Measurements from ENCODE around the gene CMTM8.

The CMTM8 gene

GRCh38 chr3:32413845-32414521 is 175.5 kb downstream of the CMTM8 start:
- in situ Hi-C loops (cut with HindIII; ENCODE audit: low pct_ligation_motif_present, low pct_unique_long_range_greater_than_20kb, low sequenced_read_pairs): no loop called here
- DNase-seq: no peak

- in situ Hi-C loops (cut with HindIII; ENCODE audit: low pct_ligation_motif_present, low pct_unique_long_range_greater_than_20kb, low sequenced_read_pairs): no loop called here
- DNase-seq: no peak
Observed at GRCh38 chr3:32414522-32415202, 176.2 kb downstream of the CMTM8 start.

DNA sequence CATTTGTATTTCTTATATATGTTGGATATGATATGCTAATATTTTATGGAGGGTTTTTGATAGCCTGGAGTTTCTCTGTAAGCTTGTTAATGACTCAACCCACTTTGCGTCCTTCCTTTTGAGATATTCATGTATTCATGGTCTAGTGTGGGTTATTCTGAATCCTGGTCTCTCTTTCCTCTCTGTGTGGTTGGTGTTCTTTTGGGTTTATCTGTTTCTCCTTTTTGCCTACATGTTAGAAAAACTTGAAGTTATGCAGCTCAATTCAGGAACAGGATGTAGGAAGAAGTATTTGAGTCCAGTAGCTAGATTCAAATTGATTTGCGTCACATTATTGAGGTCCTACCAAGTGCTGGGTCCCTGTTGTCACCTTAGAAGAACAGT is 181.3 kb downstream of the CMTM8 start:
- DNase-seq: no peak
- in situ Hi-C loops (cut with HindIII; ENCODE audit: low pct_ligation_motif_present, low pct_unique_long_range_greater_than_20kb, low sequenced_read_pairs): no loop called here

Measured in ACHN (cell line).